Stimulated activated CD4-positive, alpha-beta T cell treated with anti-CD3 and anti-CD28 coated beads, Interleukin-1b, Interleukin-23, amount 100 ng/mL, for 24 hours (primary cell): ENCODE results near the gene PSME3.

Experiments used
- DNase-seq, 4 experiments: peaks; one replicate each; pipeline ENCODE4 v3.0.0-alpha.2; 2020; ENCODE audit warnings: low read depth in 4 of 4, low spot score in 1 of 4

PSME3 gene

DNA sequence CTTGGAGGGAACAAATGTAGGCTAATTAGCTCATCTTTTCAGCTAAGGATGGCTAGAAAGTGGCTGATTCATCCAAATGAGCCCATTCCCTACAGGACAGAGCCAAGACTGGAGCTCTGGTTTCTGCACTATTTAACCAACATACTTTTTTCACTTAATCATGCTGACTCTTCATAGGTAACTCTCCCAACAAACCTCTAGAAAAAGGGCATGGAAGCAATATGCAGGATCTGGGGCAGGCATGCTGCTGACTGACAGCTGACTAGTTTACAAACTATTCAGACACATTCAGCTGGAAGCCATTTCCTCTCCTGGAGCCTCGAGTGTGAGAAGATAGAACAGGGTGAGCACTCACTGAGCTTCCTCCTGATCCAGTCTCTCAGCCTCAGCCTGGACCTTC is 15.3 kb upstream of the PSME3 start:
- DNase-seq, result no peak

DNA sequence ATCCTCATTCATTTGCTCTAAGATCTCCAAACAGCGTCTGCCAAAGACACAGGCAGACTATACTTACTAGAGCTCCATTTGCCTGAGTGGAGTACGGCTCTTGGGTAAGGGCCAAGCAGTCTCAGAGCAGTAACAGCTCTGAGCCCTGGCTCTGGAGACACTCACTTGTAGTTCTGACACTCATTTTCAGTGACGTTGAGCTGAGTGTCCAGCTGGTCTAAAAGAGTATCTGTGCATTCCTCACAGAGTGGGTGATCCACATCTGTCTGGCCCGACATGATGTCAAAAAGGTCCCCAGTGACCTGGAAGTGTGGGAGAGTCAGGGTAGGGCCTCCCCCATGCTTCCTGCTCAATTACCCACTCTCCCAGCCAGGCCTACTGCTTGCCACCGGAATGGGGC is 14.8 kb upstream of the PSME3 start:
- DNase-seq, result no peak

DNA sequence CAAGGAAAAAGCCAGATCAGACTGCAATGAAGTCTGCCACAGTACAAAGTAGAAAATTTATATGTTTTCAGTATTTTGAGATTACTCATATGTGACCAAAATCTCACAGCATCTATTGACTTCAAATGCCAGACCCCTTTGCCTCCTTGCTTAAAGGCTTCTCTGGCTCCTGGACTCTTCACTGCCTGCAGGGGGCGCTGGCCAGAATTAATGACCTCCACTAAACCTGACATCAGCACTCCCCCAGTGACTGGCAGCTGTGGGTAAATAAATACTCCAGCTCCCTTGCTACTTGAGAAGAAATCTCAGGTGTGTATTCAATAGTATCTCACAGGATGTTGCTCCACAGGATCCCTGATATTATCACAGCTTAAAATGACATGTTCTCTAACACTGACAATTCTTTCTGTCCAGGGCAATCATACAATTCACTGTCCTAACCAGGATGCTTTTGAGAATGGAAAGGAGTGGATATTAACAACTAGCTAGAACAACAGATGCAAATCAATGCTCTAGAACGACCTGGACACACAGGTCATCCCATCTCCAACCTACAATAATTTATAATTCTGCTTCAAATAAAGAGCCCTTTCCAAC is 13.2 kb upstream of the PSME3 start:
- DNase-seq, result peak; percentile 35 to 55 (median 49)

DNA sequence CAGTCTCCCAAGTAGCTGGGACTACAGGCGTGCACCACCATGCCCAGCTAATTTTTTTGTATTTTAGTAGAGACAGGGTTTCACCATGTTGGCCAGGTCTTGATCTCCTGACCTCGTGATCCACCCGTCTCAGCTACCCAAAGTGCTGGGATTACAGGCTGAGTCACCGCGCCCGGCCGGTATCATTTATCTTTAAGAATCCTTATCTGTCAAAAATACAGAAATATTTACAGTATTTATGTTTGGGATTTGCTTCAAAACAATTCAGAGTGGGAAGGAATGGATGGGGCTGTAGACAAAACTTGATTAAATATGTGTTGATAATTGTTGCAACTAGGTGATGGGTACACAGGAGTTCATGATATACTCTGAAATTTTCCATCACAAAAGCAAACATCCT is 12.0 kb upstream of the PSME3 start:
- no peak for DNase-seq

DNA sequence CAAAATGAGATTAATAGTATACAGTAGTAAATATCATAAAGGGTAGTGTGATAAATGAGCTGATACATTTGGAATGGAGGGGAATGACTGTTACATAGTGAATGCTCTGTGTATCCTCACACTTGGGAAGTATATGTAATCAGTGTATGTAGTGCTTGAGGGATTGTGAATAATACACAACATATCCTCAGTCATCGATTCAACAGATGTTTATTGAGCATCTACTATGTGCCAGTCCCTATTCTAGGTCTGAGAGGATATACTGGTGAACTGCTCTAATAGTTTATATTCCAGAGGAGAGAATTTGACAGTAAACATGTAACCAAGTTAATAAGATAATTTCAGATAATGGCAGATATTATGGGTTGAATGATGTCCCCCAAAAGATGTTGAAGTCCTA is 5.7 kb upstream of the PSME3 start:
- no peak for DNase-seq

DNA sequence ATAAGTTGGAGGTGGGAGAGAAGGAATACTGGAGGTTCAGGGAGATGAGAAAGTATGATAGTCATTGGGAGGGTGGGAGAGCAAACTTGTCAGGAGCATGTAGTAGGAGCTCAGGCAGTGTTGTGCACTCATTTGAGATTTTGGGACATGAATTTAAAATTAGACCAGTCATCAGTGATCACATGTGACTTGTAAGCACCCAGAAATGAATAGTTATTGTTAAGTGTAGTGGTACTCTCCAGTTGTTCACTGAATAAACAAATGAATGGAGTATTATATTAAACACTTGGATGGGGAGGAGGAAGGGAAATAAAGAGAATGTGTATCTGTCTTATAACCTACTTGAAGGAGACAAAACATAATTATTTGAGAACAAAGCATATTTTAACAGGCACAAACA is 2.2 kb upstream of the PSME3 start:
- DNase-seq, result no peak

DNA sequence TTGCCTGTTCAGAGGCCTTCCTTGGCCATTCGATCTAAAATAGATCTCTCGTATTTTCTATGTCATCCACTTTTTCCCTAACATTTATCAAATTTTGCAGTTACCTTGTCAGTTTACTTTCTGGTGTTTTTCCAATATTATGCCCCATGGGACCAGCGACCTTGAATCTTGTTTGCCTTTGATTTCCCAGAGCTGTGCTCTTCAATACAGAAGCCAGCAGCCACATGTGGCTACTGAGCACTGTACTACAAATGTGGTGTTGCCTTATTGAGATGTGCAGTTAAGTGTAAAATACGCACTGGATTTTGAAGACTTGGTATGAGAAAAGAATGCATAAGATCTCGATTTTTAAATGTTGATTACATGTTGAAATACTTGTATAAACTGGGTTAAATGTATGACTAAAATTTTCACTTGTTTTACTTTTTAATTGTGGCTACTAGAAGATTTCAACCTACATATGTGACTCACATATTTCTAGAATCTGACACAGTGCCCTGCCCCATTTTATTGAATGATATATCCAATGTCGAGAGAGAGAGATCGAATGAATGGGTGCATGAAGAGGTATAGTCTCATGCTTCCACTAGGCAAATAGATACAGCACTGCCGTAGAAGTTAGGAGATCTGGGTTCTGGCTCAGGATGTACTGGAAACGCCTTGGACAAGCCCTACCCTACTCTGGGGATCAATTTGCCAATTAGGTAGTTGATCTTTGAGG is 824 bp upstream of the PSME3 start:
- DNase-seq, result no peak

DNA sequence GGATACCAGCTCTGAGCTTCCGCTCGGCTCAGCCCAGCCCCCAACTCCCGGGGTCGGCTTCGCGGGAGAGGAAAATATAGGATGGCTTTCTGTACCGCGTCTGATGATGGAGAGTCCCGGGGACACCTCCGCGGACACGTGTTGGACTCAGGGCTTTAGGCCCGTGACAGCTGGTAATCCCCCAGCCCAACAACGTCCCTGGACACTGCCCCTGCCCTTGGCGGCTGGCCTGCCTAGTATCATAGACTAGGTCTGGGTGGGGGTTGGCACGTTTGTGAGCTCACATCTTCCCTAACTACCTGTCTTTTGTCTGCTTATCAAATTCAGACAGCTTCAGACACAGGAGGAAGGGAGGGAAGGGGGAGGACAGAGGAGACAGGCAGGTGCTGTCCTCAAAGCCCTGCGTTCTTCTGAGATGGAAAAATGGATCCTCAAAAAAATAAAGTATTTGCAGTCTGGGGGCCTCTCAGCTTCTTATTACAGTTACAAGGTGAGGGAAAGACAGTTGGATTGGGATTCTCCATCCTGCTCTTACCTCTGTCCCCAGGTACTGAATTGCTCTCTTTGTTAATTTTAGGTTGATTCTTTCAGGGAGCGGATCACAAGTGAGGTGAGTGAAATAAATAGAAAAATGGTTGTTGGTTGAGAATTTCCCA is 698 bp downstream of the PSME3 start:
- no peak for DNase-seq

DNA sequence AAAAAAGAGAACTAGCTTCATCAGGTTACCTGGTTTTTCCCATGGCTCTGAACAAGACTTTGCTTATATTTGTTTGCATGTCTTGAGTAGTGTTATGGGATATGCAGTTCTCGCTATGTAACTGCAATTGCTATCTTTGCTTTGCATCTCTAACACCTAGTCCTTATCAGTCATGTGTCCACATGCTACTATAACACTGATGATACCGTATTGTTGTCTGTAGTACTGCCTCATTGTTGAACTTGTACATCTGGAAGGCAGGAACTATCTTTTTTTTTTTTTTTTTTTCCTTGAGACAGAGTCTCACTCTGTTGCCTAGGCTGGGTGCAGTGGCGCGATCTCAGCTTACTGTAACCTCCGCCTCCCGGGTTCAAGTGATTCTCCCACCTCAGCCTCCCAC is 2.5 kb downstream of the PSME3 start:
- DNase-seq, result no peak

DNA sequence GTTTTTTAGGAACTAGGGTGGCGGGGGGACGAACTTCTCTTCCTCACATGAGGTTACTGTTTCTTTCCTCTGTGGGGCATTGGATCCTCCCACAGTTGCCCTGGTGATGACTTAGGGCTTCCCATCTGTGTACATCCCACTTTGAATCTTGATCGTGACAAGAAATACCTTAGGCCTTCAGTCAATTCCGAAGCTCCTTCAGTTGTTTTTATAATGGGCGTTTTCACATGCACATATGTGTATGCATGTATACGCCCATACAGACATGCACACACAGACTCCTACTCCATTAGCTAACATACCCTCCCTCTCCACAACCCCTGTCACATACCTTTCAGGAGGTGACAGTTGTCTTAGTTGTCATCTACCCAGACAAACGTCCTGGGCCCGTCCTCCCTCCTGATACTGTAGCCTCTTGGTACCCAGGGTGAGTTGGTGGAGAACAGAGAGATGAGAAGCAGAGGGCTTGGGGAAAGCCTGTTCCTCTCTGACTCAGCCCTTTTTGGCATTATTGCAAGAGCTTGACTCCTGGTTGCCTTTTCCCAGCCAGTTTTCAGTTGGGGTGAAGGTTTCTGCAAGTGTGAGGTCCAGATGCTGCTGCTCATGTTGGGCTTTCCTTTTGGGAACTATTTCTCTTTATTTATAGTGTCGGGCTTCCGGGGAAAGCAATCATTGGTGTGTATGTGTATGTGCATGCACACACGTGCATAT is 8.9 kb downstream of the PSME3 start:
- no peak for DNase-seq

DNA sequence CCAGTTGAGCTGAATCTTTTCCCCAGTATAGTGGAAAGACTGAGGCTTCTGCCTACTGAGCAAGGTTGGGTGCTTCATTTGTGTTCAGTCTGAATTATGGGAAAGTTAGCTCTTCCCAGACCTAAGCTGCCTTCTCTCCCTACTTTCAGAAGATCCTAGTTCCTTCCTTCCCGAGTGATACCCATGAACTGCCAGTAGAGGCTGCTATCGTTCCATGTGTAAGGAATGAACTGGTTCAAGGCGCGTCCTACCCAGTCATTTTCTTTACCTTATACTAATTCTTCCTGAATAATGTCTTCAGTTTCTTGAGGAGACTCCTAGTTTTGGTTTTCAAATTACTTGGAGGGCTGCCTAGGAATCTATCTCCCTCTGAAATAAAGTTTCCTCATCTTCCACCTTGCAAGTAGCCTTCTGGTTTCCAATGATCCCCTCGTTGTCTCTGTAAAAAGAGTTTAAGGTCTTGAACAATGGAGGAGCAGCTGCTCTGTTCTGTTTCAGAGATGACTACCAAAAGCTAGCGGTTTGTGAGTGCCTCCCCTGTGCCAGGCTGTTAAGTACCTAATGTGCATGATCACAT is 10.2 kb downstream of the PSME3 start:
- DNase-seq, result no peak

DNA sequence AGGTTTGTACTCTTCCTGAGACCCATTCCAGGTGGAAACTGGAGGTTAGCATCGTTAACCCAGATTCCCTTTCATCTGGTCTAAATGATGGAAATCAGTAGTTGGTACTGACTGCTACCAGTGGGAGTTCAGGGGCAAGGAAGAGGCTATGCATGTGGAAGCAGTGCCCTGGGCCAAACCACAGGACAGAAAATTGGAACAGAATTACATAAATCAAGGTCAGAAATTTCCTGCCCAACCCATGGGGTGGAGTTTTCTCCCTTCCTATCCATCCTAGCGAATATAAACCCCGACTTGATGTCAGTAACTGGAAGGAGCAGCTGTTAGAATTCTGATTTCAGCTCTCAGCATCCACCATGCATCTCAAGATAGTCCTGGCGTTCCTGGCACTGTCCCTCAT is 11.1 kb downstream of the PSME3 start, which contains the start of gene AOC2:
Gene AOC2, plus strand, starts transcription at position 310 of the 400 bp plus-strand sequence. Its CDS starts 47 bp downstream, at position 357.
- DNase-seq, result no peak

DNA sequence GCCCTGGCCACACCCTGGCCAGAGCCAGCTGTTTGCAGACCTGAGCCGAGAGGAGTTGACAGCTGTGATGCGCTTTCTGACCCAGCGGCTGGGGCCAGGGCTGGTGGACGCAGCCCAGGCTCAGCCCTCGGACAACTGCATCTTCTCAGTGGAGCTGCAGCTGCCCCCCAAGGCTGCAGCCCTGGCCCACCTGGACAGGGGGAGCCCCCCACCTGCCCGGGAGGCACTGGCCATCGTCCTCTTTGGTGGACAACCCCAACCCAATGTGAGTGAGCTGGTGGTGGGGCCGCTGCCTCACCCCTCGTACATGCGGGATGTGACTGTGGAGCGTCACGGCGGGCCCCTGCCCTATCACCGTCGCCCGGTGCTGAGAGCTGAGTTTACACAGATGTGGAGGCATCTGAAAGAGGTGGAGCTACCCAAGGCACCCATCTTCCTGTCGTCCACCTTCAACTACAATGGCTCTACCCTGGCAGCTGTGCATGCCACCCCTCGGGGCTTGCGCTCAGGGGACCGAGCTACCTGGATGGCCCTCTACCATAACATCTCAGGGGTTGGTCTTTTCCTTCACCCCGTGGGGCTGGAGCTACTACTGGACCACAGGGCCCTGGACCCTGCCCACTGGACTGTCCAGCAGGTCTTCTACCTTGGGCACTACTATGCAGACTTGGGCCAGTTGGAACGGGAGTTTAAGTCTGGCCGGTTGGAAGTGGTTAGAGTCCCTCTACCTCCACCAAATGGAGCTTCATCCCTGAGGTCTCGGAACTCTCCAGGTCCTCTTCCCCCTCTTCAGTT is 11.8 kb downstream of the PSME3 start:
- no peak for DNase-seq

DNA sequence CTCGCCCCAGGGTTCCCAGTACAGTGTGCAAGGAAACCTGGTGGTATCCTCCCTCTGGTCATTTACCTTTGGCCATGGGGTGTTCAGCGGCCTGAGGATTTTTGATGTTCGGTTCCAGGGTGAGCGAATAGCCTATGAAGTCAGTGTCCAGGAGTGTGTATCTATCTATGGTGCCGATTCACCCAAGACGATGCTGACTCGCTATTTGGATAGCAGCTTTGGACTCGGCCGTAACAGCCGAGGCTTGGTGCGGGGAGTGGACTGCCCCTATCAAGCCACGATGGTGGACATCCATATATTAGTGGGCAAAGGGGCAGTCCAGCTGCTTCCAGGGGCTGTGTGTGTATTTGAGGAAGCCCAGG is 12.3 kb downstream of the PSME3 start:
- DNase-seq, result no peak

DNA sequence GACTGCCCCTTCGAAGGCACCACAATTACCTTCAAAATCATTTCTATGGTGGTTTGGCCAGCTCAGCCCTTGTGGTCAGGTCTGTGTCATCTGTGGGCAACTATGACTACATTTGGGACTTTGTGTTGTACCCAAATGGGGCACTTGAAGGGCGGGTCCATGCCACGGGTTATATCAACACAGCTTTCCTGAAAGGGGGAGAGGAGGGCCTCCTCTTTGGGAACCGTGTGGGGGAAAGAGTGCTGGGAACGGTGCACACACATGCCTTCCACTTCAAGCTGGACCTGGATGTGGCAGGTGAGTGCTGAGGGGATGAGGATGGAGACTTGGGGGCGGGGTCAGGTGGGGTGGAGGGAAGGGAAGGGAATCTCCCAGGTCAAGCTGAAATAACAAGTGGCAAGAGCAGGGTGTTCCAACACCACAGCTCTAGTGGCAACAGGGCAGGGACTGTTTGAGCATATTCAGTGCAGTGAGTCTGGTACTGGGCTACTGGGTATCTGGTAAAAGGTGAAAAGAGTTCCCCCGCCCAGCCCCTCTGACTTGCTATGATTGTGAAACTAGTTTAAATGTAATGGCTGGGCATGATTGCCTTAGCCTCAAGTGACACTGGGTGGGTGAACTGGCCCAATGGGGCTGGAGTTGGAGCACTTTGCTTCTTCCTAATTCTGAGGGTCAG is 12.9 kb downstream of the PSME3 start:
- peak in 1 of 4 experiments; percentile 48 for DNase-seq

DNA sequence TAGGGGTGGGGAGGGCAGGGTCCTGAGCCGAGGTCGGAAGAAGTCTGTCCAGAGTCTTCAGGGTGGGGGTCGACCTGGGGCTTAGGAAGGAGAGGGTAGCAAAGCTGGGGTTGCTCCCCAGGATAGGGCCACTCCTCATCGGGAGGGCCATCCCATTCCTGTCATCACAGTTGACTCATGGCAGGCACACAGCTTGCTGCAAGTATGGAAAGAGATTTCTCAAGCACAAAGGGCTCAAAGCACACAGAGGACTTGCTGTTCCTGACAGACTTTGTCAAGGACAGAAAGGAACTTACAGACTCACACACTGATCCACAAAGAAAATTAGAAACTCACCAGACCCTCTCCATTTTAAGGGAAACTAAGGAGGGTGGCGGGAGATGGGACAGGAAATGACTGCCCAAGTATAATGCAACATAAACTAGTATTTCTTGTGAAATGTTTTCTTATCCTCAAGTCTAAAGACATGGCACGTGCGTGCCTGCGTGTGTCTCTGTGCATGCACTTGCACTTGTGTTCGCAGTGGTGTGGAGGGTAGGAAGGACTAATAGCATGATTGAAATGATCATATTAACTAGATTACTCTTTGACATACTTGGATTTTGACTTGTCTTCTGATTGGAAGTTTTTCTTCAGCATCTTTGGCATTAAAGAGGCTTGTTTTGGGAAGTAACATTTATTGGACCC is 13.5 kb downstream of the PSME3 start:
- no peak for DNase-seq

DNA sequence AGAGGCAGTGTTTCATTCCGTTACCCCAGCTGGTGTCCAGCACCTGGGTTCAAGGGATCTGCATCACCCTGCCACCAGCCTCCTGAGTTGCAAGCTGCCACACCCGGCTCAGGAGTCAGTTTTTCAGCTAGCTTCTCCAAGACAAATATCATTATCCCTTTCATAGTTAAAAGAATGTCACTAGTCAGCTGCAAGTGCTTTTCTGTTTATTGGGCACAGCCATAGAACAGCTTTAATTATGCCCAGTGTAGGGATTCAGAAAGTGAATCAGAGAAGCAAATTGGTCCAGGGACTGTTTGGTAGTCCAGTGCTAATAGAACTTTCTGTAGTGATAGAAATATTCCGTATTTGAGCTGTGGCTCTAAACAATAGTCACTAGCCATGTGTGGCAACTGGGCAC is 14.9 kb downstream of the PSME3 start:
- DNase-seq, result no peak

DNA sequence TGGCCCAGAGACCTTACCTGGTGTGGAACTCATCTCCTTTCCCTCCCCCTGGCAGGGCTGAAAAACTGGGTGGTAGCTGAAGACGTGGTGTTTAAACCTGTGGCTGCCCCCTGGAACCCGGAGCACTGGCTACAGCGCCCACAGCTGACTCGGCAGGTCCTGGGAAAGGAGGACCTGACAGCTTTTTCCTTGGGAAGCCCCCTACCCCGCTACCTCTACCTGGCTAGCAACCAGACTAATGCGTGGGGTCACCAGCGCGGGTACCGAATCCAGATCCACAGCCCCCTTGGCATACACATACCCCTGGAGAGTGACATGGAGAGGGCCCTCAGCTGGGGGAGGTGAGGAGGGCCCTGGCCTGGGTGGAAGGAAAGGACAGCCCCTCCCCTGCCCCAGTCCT is 15.8 kb downstream of the PSME3 start:
- DNase-seq, result no peak

DNA sequence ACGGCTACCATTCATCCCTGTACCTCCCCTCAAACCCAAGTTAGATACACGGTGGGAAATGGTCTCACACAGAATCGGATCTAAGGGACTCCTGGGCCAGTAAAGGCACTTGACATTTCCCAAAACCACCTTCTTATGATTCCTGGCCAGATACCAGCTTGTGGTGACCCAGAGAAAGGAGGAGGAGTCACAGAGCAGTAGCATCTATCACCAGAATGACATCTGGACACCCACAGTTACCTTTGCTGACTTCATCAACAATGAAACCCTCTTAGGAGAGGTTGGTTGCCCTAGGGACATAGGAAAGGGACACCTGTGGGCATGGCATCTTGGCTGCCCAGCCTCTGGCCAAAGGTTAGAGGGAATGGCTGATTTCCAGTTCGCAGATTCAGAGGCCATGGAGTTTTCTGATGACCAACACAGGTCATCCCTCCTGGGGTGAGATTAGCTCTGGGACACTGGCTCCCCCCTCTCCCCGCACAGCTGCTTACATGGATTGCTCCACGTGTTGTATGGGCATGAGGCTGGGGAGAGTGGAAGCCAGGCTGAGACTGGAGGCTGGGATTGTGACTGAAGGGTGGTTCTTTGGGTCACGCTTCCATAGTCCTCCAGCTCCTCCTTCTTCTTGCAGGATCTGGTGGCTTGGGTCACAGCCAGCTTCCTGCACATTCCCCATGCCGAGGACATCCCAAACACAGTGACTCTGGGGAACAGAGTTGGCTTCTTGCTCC is 16.4 kb downstream of the PSME3 start:
- DNase-seq, result no peak
